NOMO-1 (cell line): ENCODE results near the gene PSPC1.

ENCODE experiments used
- DNase-seq, 2 experiments: peaks; one replicate each; lab custom pipeline; 2025; ENCODE audit not compliant: unreplicated experiment in 2 of 2; lab: John Stamatoyannopoulos, UW

Gene PSPC1

GRCh38 chr13:19674898-19675297, 107.8 kb downstream of the PSPC1 start:
- no peak for DNase-seq

- DNase-seq = no peak
Measured at GRCh38 chr13:19673473-19674430, 109.0 kb downstream of the PSPC1 start.

- DNase-seq = peak; percentile 15 to 59
Measured at GRCh38 chr13:19672990-19673389, 109.8 kb downstream of the PSPC1 start.

GRCh38 chr13:19670147-19670546, 112.6 kb downstream of the PSPC1 start:
- no peak for DNase-seq

- DNase-seq = no peak
Measured at GRCh38 chr13:19668778-19669177, 114.0 kb downstream of the PSPC1 start.

- no peak for DNase-seq
Measured at GRCh38 chr13:19665427-19665859, 117.3 kb downstream of the PSPC1 start.

GRCh38 chr13:19664481-19665230, 118.1 kb downstream of the PSPC1 start:
- no peak for DNase-seq

- no peak for DNase-seq
Measured at GRCh38 chr13:19663416-19663979, 119.2 kb downstream of the PSPC1 start.

- DNase-seq = no peak
Measured at GRCh38 chr13:19661561-19661960, 121.2 kb downstream of the PSPC1 start.

- no peak for DNase-seq
Measured at GRCh38 chr13:19661126-19661525, 121.6 kb downstream of the PSPC1 start.

GRCh38 chr13:19658831-19659230, 123.9 kb downstream of the PSPC1 start:
- DNase-seq = no peak

- DNase-seq = no peak
Measured at GRCh38 chr13:19657872-19658591, 124.7 kb downstream of the PSPC1 start.
